GM19468 (cell line): ENCODE measurements around the gene SEPTIN11.
A peak's percentile ranks its signal among the peaks of the same experiment; 100 is the strongest.

Experiments
- ATAC-seq: cut with Tn5 transposase; IDR thresholded peaks from one replicate; pipeline ENCODE4 v1.9.1; 2021; ENCODE audit warnings: mild to moderate bottlenecking, moderate library complexity, moderate number of reproducible peaks; ENCODE audit not compliant: unreplicated experiment; ENCODE audit errors: extremely low read depth

Gene SEPTIN11

DNA sequence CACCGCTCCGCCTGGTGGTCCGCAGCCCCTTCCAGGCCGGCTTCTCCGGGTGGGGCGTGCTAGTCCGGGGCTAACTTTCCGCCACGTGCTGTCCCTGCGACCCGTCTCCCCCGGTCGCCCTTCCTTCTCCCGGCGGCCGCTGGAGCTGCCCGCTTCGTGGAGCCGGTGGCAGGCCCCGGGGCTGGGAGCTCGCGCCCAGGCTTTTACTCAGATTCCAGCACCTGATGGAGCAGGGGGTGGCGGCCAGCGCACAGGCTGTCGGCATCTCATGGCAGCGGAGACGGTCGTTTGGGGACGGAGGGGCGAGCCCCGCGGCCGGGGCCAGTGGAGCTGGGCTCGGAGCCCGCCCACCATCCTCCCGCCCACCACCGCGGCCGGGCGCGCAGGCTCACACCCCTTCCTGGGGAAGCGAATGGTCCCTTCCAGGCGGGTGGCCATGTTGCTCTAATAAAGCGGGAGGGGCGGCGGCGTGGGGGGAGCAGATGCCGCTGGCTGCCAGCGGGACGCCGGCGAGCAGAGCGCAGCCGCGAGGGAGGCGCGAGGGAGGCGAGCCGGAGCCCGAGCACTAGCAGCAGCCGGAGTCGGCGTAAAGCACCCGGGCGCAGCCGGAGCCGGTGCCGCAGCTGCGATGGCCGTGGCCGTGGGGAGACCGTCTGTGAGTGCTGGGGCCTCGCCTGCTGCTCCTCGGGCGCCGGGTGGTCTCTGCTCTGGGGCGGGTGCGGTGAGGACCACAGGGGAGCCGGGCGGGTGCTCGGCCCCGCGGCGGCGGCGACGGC lies at the start of gene SEPTIN11:
Gene SEPTIN11, plus strand, starts transcription at position 477 of the 776 bp plus-strand sequence. Its CDS starts 152 bp downstream, at position 629.
- peak; percentile 62 for ATAC-seq

GRCh38 chr4:76902233-76902890 lies 47.2 kb upstream of the SEPTIN11 start:
- no peak for ATAC-seq

DNA sequence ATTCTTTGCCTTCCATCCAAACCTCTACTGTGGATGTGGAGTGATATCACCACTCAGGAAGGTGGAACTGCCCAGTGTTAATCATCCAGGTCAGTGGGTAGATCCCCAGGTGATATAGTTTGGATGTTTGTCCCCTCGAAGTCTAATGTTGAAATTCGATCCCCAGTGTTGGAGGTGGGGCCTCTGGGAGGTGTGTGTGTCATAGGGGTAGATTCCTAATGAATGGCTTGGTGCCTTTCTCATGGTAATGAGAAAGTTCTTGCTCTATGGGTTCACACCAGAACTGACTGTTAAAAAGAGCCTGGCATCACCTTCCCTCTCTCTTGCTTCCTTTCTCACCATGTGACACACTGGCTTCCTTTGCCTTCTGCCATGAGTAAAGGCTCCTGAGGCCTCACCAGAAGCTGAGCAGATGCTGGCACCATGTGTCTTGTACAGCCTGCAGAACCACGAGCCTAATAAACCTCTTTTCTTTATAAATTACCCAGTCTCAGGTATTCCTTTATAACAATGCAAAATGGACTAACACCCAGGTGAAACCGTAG lies 44.8 kb upstream of the SEPTIN11 start:
- no peak for ATAC-seq

DNA sequence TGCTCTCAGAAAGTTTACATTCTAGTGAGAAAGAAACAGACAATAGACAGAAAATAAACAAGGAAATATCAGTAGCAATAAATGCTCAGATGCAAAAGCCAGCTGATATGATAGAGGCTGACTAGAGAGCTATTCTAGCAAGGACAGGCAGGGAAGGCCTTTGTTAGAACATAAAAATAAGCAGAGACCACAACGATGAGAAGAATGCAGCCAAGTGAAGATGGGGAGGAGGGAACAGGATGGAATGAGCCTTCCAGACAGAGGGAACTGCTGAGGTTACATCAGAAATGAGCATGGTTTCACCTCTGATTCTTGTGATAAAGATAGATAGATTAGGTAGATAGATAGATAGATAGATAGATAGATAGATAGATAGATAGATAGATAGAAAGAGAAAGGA lies 44.0 kb upstream of the SEPTIN11 start:
- ATAC-seq = no peak

DNA sequence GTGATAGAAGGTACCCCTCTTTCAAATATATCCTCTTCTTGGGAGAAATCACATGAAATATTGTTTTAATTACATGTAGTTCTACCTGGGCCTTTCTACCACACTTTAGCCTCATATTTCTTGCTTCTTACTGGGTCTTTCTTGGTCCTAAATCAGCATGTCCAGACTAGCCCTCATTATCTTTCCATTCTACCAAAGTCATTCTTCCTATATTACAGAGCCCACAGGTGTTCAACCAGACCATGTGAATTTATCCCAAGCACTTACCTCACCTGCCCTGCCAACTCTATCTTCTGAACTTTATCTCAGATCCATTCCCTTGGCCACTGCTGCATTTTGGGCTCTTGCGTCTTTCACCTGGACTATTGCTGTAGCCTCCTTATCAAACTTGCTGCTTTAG lies 39.8 kb upstream of the SEPTIN11 start:
- no peak for ATAC-seq

GRCh38 chr4:76920715-76921114 lies 28.8 kb upstream of the SEPTIN11 start:
- ATAC-seq = no peak

DNA sequence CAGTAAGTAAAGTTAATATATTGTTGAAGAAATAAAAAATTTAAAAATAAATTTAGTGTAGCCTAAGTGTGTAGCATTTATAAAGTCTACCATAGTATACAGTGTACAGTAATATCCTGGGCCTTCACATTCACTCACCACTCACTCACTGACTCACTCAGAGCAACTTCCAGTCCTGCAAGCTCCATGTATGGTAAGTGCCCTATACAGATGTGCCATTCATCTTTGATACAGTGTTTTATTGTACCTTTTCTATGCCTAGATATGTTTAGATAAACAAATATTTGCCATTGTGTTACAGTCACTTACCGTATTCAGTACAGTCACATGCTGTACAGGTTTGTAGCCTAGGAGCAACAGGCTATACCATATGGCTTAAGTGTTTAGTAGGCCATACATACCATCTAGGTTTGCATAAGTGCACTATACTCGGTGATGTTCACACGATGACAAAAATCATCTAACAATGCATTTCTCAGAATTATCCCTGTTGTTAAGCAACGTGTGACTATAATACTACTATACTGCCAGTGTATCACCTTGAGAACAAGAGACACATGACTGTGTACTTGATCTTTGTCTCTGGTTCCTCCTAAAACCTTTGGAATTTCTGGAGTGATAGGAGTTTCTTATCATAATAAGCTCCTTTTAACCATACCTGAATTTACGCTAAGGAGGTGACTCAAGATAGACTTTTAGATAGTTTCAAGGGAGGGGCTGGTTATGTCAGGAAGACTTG lies 25.8 kb upstream of the SEPTIN11 start:
- no peak for ATAC-seq

DNA sequence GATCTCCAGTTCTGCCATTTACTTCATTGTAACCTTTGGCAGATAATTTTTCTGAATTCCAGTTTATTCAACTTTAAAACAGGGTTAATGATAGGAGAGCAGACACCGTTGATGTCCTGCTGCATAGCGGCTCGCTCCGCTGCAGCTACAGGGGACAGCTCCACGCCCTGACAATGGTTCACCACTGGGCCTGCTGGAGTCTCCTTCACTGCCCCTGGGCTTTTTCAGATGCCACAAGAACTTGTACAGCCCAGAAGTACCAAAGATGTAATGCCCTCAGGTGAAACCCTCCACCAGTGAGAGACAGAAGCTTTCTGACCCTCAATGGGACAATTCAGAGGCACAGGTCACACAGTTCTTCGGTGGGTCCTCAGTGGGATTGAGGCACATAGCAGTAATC lies 22.7 kb upstream of the SEPTIN11 start:
- ATAC-seq = no peak

DNA sequence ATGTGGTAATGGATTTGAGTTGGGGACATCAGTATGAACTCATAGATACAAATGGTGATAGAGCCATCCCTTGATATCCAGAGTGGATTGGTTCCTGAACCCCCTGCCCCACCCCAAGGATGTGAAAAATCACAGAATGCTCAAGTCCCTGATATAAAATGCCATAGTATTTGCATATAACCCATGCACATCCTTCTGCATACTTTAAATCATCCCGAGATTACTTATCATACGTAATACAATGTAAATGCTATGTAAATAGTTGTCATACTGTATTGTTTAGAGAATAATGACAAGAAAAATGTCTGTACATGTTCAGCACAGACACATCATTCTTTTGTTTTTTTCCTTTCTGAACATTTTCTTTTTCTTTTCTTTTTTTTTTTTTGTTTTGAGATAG lies 18.9 kb upstream of the SEPTIN11 start:
- no peak for ATAC-seq

GRCh38 chr4:76931087-76931486 lies 18.5 kb upstream of the SEPTIN11 start:
- no peak for ATAC-seq

DNA sequence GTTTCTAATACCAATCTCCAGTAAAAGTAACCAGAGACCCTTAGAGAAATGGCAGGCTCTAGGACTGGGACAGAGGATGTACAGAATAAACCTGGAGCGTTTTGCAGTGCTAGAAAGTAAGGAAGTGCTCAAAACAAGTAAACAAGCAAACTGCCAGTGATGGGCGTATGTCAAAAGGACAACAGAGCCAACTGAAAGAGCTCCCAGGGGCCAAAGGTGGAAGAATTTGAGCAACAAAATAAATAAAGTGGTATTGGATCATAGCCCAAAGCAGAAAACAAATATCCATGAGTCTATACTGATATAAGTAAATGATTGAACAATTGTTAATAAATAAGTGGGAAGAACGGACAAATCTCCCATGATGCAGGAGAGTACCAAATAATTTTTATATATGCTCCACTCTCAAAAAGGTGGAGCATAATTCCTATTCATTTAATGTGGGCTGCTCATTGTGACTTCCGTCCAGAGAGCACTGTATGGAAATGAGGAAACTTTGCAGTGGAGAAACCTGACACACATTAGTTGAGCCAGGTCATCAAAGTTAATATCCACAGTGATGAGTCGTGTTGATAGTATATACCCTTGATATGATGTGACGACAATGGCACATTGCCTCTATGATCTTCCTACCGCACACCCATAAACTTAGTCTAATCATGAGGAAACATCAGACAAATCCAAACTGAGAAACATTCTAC lies 17.8 kb upstream of the SEPTIN11 start:
- no peak for ATAC-seq

DNA sequence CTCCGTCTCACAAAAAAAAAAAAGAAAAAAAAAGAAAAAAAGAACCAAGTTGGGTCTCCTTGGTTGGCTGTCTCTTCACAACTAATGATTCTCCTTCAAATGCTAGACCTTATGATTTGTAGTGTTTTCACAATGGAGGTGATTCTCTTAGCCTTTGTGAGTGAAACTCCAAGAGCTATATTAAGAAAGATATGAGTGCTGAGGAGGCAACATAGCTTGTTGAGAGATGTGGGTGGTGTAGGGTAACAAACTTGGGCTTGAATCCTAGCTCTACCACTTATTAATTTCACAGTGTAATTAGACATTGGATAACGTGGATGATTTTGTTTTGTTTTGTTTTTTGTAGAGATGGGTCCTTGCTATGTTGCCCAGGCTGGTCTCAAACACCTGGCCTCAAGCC lies 10.4 kb upstream of the SEPTIN11 start:
- ATAC-seq = no peak

DNA sequence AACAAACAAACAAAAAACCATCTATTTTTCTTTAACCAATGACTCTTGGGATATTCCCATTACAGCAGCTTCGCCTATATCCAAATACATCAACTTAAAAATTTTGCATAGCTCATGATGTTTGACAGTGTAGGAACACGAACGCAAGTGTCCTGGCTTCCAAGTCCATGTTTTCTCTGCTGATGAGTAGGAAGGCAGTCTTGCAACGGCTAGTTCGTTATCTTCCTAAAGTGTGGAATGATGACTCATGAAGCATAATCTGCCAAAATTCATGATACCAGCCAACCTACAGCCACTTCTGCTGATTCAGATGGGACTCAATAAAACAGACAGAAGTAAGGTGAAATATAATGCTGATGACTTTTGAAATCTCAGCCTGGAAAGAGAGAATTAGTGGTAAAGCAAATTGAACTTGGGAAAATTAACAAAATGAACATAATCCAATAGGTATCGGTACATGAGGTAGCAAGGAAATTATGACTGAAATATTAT lies 6.4 kb upstream of the SEPTIN11 start:
- no peak for ATAC-seq

- no peak for ATAC-seq
Observed at GRCh38 chr4:76943790-76944189, 5.8 kb upstream of the SEPTIN11 start.

DNA sequence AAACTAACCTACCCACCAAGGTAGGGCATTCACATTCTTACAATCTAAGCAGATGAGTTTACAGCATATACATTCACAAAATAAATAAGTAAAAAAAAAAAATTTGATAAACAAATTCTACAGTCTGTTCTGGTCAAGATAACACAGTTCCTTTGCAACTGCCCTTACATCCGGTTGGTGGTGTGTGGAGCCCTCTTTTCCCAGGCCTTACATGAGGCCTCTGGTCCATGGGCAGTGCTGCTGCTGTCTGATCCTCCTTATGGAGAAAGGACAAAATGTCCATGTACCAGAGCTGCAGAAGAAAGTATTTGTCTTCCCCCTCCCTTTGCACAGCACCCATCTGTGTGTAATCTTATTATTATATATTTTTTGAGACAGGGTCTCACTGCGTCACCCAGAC lies 2.2 kb upstream of the SEPTIN11 start:
- no peak for ATAC-seq

DNA sequence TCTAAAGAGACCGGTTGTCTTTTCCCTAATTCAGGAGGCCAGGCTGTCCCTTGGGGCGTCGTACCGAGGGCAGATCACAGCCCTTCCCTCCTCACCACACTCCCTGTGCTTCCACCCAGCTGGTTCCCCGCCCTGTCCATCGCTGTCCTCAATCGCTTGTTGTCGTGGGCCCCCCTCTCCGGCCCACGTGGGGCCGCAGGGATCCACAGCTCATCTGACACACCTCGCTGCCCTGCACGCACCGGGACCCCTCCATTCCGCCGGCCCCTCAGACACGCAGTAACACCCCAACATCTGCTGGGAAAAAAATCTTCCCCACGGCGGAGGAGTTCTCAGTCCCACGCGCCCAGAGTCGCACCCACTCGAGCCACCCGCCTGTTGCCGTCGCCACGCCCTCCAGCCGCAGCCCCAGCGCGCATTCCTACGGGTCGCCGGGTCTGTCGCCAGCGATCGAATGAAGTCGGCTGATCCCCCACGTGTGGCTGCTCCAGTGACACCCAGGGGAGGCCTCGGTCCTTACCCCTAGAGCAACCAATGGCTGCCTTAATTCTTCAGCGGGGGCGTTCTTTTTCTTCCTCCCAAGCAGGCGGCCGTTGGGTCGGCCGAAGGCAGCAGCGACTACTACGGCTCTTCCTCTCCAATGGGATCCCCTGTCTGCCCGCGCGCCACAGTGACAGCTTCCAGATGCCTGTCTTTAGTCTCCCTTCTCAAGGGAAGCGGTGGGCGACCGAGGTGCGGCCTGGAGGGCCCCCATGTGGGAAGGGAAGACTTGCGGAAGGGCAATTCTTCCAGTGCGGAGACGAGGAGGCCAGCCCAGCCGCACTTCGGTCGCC lies 893 bp upstream of the SEPTIN11 start:
- peak; percentile 13 for ATAC-seq

DNA sequence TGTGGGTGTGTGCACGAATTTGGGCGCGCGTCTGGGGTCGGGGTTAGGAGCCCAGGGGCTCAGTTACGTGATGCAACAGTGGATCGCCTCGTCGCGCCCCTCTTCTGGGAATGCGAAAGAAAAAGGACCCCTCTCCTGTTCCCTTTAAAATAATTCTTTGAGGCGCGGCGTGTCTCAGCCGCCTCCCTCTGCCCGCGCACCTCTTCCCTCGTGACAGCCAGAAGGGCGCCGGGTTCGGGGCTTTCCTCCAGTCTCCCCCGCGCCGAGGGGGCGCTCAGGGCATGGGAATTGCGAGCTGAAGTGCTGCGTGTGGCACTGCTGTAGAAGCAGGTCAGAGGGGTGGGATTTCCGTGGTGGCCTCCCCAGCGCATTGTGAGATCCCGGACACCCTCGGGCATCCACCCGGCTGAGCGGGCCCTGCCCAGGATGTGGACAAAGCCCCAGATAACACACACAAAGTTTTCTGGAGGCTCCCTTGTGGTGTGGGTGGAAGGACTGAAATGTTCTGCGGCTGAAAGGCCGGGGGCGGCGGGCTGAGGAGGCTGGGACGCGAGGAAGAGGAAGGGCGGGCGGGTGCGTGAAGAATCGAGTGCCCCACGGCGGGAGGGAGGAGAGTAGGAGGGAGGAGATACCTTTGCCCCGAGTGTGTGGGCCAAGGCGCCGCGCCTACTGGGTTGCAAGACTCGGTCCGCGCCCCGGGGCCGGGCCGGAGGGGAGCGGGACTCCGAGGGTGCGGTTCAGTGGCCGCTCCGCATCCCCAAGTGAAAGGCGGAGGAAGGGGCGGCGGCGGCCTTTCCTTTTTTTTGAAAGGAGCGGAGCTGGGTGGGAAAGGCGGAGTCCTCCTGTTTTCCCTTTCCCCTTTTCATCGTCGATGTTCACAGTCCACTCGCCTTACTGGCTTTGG lies 752 bp downstream of the SEPTIN11 start:
- ATAC-seq = no peak

DNA sequence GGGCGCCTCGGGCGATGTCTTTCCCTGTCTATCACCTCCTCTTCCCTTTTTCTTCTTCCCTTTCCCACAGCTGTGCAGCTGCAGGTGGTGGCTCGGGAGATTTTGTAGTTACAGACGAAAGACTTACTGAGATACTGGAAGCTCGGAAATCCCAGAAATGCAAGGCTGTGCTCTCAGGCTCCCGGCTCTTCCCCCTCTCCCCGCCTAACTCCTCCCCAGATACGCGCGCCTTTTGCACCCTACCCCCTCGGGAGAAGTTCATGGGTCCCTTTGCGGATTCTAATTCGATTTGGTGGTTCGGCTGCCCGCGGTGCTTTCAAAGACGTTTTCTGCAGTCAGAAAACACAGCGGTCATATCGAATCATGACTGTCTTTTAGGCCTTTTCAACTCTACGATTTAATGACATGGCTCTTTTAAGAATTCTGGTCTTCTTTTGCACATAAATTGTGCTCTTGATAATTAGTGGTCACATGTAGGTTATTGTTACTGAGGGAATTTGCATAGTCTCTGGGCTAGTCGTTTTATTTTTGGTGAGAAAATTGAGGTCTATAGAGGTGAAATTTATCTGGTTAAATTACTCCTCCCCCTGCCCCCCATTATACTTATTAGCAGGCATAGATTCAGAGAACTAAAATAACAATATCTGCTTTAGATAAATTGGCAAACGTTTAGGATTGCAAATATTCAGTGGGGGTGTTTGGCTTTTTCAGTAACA lies 1.6 kb downstream of the SEPTIN11 start:
- ATAC-seq = no peak
